GM18909 (cell line): ENCODE measurements around the gene USP17L5.
"Not testable (repeated sequence)": the region's sequence is repeated elsewhere in the genome, so short reads cannot be mapped to it uniquely, and the experiment has no call there.

Experiments
- ATAC-seq: cut with Tn5 transposase; IDR thresholded peaks from one replicate; pipeline ENCODE4 v1.9.1; 2021; ENCODE audit warnings: mild to moderate bottlenecking; ENCODE audit not compliant: unreplicated experiment, poor library complexity

USP17L5 gene

DNA sequence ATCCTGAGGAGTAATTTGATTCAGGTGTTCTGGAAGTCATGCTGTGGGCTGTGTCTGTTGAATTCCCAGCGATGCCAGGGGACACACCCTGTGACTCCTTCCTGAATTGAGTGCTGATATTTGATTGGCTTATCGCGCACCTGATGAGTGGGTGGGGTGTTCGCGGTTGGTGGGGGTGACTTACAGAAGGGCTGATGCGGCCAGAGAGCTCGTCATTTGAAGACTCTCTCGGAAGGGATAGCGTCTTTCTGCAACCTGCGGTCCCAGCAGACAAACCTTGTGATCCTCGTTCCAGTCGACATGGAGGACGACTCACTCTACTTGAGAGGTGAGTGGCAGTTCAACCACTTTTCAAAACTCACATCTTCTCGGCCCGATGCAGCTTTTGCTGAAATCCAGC is at the start of gene USP17L5:
Gene USP17L5 (plus strand): TSS at position 301 of the 400 bp plus-strand sequence. CDS start 0 bp downstream, at position 301.
- not testable (repeated sequence) for ATAC-seq

- ATAC-seq = not testable (repeated sequence)
These were observed 15.0 kb upstream of the USP17L5 start for GRCh38 chr4:9324191-9324590.

GRCh38 chr4:9324865-9325264 is 14.3 kb upstream of the USP17L5 start, which contains the start of gene USP17L24:
Gene USP17L24, plus strand, starts transcription at chr4:9325165. Its CDS starts 0 bp downstream, at chr4:9325165.
- ATAC-seq = not testable (repeated sequence)

GRCh38 chr4:9329611-9330010 is 9.6 kb upstream of the USP17L5 start, which contains the start of gene USP17L25:
Gene USP17L25, plus strand, starts transcription at chr4:9329911. Its CDS starts 0 bp downstream, at chr4:9329911.
- ATAC-seq = not testable (repeated sequence)

DNA sequence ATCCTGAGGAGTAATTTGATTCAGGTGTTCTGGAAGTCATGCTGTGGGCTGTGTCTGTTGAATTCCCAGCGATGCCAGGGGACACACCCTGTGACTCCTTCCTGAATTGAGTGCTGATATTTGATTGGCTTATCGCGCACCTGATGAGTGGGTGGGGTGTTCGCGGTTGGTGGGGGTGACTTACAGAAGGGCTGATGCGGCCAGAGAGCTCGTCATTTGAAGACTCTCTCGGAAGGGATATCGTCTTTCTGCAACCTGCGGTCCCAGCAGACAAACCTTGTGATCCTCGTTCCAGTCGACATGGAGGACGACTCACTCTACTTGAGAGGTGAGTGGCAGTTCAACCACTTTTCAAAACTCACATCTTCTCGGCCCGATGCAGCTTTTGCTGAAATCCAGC is 4.8 kb upstream of the USP17L5 start, which contains the start of gene USP17L26:
Gene USP17L26 (plus strand): TSS at position 301 of the 400 bp plus-strand sequence. CDS start 0 bp downstream, at position 301.
- ATAC-seq = not testable (repeated sequence)

- ATAC-seq = not testable (repeated sequence)
These were observed 4.6 kb downstream of the USP17L5 start, which contains the start of gene USP17L27 for GRCh38 chr4:9343848-9344247. Gene USP17L27, plus strand, starts transcription at chr4:9344148. Its CDS starts 0 bp downstream, at chr4:9344148.

- ATAC-seq = not testable (repeated sequence)
These were observed 9.4 kb downstream of the USP17L5 start, which contains the start of gene USP17L28 for GRCh38 chr4:9348593-9348992. Gene USP17L28, plus strand, starts transcription at chr4:9348893. Its CDS starts 0 bp downstream, at chr4:9348893.

DNA sequence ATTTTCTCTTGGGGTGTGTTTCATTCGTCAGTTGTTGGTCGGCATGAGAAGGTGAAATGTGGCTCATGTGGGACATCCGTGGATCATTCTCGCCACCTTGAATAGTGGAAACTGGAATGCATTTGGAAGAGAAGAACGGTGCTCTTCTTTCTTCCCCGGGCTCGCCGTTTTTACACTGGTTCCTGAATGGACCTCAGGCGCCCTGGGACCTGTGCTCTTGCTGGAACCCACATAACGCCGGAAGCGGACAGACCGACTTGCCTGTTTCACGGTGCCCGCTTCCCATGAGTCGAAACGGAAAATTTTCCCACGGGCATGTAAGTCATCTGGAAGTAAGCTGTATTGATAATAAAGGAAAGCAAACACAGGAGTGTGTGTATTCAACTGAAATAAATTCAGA is 11.7 kb downstream of the USP17L5 start:
- not testable (repeated sequence) for ATAC-seq

GRCh38 chr4:9353338-9353737 is 14.1 kb downstream of the USP17L5 start, which contains the start of gene USP17L29:
Gene USP17L29, plus strand, starts transcription at chr4:9353638. Its CDS starts 0 bp downstream, at chr4:9353638.
- not testable (repeated sequence) for ATAC-seq

DNA sequence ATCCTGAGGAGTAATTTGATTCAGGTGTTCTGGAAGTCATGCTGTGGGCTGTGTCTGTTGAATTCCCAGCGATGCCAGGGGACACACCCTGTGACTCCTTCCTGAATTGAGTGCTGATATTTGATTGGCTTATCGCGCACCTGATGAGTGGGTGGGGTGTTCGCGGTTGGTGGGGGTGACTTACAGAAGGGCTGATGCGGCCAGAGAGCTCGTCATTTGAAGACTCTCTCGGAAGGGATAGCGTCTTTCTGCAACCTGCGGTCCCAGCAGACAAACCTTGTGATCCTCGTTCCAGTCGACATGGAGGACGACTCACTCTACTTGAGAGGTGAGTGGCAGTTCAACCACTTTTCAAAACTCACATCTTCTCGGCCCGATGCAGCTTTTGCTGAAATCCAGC is 23.6 kb downstream of the USP17L5 start, which contains the start of gene USP17L30:
Gene USP17L30 (plus strand): TSS at position 301 of the 400 bp plus-strand sequence. CDS start 0 bp downstream, at position 301.
- not testable (repeated sequence) for ATAC-seq

DNA sequence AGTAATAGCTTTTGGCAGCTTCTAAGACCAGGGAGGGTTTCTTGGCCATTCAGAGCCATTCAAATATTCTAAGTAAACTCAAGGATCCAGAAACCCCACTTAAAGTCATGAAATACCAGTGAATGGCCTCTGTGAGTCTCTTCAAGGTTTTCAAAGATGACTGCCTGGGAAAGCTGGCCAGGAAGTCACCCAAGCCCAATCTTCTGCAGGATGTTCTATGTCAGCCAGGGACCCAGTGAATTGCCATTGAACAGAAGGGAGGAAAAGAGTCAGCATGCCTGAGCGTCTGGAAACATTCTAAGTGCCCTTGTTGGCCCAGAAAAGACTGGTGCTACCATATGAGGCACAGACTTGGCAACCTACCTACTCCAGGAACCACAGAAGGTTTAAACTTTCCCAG is 40.7 kb downstream of the USP17L5 start:
- not testable (repeated sequence) for ATAC-seq

DNA sequence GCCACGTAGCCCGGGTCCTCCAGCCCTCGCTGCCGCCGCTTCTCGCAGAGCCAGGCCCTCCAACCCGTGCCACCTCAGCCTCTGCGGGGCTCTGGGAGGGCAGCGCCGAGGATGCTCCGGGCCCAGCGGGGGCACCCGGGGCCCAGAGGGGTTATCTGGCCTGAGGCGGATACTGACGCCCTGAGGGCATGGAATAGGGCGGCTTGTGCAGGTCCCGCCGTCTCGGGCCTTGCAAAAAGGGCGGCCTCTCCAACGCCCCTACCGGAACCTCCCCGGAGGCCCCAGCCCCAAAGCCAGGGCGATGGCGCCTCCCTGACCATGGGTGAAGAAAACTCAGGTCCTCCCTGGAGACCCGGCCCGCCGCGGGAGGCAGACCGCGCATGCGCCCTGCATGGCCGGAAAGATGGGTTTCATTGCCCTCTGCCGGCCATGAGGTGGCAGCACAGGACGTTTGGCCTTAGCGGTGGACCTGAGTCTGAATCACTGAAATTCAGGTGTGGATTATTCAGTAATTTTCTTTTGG is 41.9 kb downstream of the USP17L5 start:
- ATAC-seq = not testable (repeated sequence)

DNA sequence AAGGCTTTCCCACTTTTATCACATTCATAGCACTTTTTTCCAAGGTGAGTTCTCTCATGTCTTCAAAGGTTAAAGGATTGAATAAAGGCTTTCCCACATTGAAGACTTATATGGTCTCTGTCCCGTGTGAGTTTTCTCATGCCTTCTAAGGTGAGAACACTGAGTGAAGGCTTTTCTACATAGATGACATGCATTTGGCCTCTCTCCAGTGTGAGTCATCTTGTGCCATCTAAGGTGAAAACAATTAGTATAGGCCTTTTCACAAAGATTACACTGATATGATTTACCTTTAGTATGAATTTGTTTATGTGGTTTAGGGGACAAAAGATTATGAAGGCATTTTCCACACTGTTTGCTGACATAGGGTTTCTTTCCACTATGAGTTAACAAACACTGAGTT is 44.9 kb downstream of the USP17L5 start:
- no peak for ATAC-seq

GRCh38 chr4:9389001-9389400 is 49.8 kb downstream of the USP17L5 start:
- ATAC-seq = not testable (repeated sequence)
